ENCODE data around the gene TCP11L1. TPM values are rescaled to one million over a fixed set of nuclear protein-coding genes. Genes with fewer than 3 reads are reported as not detected.

The TCP11L1 gene
- total RNA-seq, 4 donors from 2014 or later, result 45.9 to 122 (median 61.8) TPM

DNA sequence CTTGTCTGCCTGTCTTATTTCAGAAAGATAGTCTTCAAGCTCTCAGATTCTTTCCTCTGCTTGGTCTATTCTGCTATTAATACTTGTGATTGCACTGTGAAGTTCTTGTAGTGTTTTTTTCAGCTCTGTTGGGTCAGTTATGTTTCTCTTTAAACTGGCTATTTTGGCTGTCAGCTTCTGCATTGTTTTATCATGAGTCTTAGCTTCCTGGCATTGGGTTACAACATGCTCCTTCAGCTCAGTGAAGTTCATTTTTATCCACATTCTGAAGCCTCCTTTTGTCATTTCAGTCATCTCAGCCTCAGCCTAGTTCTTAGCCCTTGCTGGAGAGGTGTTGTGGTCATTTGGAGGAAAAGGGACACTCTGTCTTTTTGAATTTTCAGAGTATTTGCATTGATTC, 39.2 kb upstream of the TCP11L1 start:
- DNase-seq (ENCODE audit: low spot score in 2 of 2), result no peak
- H3K4me3 ChIP-seq, result no peak overlapping the region
- no peaks in the 10 kb centered on the region for H3K4me1 ChIP-seq
- no peak for TF ChIP-seq EP300 (IDR thresholded peaks at IDR 0.05)
- TF ChIP-seq, protein P1, sequence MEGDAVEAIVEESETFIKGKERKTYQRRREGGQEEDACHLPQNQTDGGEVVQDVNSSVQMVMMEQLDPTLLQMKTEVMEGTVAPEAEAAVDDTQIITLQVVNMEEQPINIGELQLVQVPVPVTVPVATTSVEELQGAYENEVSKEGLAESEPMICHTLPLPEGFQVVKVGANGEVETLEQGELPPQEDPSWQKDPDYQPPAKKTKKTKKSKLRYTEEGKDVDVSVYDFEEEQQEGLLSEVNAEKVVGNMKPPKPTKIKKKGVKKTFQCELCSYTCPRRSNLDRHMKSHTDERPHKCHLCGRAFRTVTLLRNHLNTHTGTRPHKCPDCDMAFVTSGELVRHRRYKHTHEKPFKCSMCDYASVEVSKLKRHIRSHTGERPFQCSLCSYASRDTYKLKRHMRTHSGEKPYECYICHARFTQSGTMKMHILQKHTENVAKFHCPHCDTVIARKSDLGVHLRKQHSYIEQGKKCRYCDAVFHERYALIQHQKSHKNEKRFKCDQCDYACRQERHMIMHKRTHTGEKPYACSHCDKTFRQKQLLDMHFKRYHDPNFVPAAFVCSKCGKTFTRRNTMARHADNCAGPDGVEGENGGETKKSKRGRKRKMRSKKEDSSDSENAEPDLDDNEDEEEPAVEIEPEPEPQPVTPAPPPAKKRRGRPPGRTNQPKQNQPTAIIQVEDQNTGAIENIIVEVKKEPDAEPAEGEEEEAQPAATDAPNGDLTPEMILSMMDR (IDR thresholded peaks at IDR 0.05), result no peak
- TF ChIP-seq POLR2A (IDR thresholded peaks at IDR 0.05), result no peak
- no peaks in the 10 kb centered on the region for H3K9me3 ChIP-seq
- no peaks in the 10 kb centered on the region for H3K36me3 ChIP-seq
- H3K27me3 ChIP-seq, result no peaks in the 10 kb centered on the region
- no peak overlapping the region for H3K27ac ChIP-seq

DNA sequence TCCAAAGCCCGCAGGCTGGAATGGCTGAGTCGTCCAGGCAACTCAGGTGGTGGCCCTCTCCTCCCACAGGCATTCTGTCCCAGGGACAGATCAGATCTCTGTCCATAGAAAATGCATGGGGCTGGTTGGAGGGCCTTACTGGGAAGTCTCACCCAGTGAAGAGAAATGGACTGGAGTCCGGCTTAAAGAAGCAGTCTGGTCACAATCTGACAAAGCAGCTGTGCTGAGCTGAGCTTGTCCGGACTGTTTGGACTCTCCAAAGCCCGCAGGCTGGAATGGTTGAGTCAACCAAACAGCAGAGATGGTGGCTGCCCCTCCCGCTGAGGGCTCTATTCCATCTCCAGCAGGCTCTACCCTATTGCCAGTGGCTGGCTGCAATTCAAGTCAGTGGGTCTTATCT, 38.1 kb upstream of the TCP11L1 start:
- 86 to 100% methylated on average over 5 to 6 of the region's 6 CpGs for WGBS, 2 donors
- TF ChIP-seq, protein P1 (IDR thresholded peaks at IDR 0.05), result no peak
- TF ChIP-seq POLR2A (IDR thresholded peaks at IDR 0.05) (no peak), EP300 (IDR thresholded peaks at IDR 0.05) (no peak)
- Histone ChIP-seq H3K27ac (no peak overlapping the region), H3K4me1 (no peaks in the 10 kb centered on the region), H3K4me3 (no peak overlapping the region), H3K36me3 (no peaks in the 10 kb centered on the region), H3K27me3 (no peaks in the 10 kb centered on the region), H3K9me3 (no peaks in the 10 kb centered on the region)
- no peak for DNase-seq (ENCODE audit: low spot score in 2 of 2)

DNA sequence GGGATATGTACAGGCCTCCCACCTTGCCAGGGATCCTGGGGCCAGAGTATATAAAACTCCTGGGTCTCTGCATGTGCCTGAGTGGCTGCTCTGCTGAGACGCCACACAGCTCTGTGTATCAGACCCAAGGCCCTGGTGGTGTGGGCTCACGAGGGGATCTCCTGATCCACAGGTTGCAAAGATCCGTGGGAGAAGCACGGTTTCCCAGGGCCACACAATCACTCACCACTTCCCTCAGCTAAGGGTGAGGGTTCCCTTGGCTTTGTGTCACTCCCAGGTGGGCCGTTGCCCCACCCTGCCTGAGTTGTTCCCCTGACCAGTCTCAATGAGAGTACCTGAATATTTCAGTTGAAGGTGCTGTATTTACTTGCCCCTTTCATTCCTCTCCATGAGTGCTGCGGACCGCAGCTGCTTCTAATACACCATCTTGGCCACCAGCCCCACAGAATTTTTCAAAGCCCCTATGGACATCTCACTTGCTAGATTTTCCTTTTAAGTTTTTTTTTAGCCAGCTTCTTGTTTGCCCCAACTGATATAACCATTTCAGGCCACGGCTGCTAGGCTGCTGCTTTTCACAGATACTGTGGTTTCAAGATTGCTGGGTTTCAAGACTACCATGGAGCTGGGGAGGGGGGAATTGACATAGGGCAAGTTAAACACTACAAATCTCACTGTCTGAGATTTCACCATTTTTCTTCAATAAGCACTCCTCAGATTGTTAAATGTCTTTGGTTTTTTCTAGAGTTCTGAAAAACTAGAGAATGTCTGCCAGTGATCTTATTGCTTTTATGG, 37.4 kb upstream of the TCP11L1 start:
- no peaks in the 10 kb centered on the region for H3K4me1 ChIP-seq
- no peaks in the 10 kb centered on the region for H3K9me3 ChIP-seq
- no peaks in the 10 kb centered on the region for H3K27me3 ChIP-seq
- DNase-seq (ENCODE audit: low spot score in 2 of 2), result no peak
- TF ChIP-seq, protein P1 (IDR thresholded peaks at IDR 0.05), result no peak
- no peak for TF ChIP-seq EP300 (IDR thresholded peaks at IDR 0.05)
- TF ChIP-seq POLR2A (IDR thresholded peaks at IDR 0.05), result no peak
- H3K4me3 ChIP-seq, result no peak overlapping the region
- H3K27ac ChIP-seq, result no peak overlapping the region
- no peaks in the 10 kb centered on the region for H3K36me3 ChIP-seq
- 69 to 71% methylated on average over 8 of the region's 8 CpGs for WGBS, 2 donors

DNA sequence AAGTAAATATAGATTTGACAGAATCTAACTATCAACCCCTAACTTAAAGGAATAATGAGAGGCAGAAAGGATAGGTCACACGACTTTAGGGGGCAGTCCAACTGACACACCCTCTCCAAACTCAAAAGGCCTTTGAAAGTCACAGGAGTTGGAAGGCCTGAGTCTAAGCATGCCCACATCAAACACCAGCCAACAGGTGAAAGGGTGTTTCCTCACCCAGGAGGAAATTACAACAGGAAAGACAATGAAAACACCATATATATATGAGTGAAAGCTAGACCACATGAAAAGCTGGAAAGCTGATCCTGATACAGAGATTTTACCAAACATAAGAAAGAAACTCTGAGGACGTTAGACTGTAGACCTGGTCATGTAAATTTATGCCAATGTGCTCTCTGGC, 34.2 kb upstream of the TCP11L1 start:
- H3K36me3 ChIP-seq, result no peaks in the 10 kb centered on the region
- 43 to 63% methylated on average over 2 of the region's 2 CpGs for WGBS, 2 donors
- H3K27ac ChIP-seq, result no peak overlapping the region
- TF ChIP-seq, protein P1 (IDR thresholded peaks at IDR 0.05), result no peak
- no peak for TF ChIP-seq POLR2A (IDR thresholded peaks at IDR 0.05)
- no peak for TF ChIP-seq EP300 (IDR thresholded peaks at IDR 0.05)
- no peaks in the 10 kb centered on the region for H3K27me3 ChIP-seq
- no peak for DNase-seq (ENCODE audit: low spot score in 2 of 2)
- H3K4me1 ChIP-seq, result no peaks in the 10 kb centered on the region
- no peaks in the 10 kb centered on the region for H3K9me3 ChIP-seq
- H3K4me3 ChIP-seq, result no peak overlapping the region

DNA sequence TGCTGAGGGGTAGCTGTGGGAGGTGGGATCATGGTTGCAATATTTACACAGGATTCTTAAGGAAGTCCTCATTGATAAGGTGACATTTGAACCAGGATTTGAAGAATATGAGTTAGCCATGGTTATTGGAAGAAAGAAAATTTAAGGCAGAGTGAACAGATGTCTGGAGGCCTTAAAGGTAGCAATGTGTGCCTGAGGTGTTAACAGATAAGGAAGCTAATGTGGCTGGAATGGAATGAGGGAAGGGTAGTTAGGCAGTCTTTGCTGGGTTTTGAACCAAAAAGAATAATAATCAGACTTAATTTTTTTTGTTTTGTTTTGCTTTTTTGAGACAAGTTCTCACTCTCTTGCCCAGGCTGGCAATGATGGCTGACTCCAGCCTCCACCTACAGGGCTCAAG, 33.4 kb upstream of the TCP11L1 start:
- Histone ChIP-seq H3K4me3 (no peak overlapping the region), H3K36me3 (no peaks in the 10 kb centered on the region), H3K27me3 (no peaks in the 10 kb centered on the region), H3K27ac (no peak overlapping the region), H3K9me3 (no peaks in the 10 kb centered on the region), H3K4me1 (no peaks in the 10 kb centered on the region)
- DNase-seq (ENCODE audit: low spot score in 2 of 2), result no peak
- TF ChIP-seq, protein P1 (IDR thresholded peaks at IDR 0.05), result no peak
- TF ChIP-seq EP300 (IDR thresholded peaks at IDR 0.05) (no peak), POLR2A (IDR thresholded peaks at IDR 0.05) (no peak)

Data from tibial nerve (tissue), 4 donors.